ENCODE data around the gene HOXB2.

HOXB2 gene

GRCh38 chr17:48555258-48556228, 10.6 kb upstream of the HOXB2 start (continued):
- TF ChIP-seq, protein P1, sequence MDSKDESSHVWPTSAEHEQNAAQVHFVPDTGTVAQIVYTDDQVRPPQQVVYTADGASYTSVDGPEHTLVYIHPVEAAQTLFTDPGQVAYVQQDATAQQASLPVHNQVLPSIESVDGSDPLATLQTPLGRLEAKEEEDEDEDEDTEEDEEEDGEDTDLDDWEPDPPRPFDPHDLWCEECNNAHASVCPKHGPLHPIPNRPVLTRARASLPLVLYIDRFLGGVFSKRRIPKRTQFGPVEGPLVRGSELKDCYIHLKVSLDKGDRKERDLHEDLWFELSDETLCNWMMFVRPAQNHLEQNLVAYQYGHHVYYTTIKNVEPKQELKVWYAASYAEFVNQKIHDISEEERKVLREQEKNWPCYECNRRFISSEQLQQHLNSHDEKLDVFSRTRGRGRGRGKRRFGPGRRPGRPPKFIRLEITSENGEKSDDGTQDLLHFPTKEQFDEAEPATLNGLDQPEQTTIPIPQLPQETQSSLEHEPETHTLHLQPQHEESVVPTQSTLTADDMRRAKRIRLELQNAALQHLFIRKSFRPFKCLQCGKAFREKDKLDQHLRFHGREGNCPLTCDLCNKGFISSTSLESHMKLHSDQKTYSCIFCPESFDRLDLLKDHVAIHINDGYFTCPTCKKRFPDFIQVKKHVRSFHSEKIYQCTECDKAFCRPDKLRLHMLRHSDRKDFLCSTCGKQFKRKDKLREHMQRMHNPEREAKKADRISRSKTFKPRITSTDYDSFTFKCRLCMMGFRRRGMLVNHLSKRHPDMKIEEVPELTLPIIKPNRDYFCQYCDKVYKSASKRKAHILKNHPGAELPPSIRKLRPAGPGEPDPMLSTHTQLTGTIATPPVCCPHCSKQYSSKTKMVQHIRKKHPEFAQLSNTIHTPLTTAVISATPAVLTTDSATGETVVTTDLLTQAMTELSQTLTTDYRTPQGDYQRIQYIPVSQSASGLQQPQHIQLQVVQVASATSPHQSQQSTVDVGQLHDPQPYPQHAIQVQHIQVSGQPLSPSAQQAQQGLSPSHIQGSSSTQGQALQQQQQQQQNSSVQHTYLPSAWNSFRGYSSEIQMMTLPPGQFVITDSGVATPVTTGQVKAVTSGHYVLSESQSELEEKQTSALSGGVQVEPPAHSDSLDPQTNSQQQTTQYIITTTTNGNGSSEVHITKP (tag by site-specific recombination; IDR thresholded peaks at IDR 0.05): peak; percentile 100
- TF ChIP-seq ZSCAN30 (tag by site-specific recombination; IDR thresholded peaks at IDR 0.05): peak; percentile 62; the same call in 1 of the 2 replicates
- TF ChIP-seq ZNF660 (tag by site-specific recombination; IDR thresholded peaks at IDR 0.05): peak; percentile 79
- peak; percentile 86; the same call in 1 of the 2 replicates for TF ChIP-seq TSHZ1 (tag by site-specific recombination; IDR thresholded peaks at IDR 0.05; ENCODE audit: borderline replicate concordance)
- TF ChIP-seq, protein P2, sequence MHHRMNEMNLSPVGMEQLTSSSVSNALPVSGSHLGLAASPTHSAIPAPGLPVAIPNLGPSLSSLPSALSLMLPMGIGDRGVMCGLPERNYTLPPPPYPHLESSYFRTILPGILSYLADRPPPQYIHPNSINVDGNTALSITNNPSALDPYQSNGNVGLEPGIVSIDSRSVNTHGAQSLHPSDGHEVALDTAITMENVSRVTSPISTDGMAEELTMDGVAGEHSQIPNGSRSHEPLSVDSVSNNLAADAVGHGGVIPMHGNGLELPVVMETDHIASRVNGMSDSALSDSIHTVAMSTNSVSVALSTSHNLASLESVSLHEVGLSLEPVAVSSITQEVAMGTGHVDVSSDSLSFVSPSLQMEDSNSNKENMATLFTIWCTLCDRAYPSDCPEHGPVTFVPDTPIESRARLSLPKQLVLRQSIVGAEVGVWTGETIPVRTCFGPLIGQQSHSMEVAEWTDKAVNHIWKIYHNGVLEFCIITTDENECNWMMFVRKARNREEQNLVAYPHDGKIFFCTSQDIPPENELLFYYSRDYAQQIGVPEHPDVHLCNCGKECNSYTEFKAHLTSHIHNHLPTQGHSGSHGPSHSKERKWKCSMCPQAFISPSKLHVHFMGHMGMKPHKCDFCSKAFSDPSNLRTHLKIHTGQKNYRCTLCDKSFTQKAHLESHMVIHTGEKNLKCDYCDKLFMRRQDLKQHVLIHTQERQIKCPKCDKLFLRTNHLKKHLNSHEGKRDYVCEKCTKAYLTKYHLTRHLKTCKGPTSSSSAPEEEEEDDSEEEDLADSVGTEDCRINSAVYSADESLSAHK (tag by site-specific recombination; IDR thresholded peaks at IDR 0.05): peak; percentile 43; the same call in 1 of the 2 replicates
- TF ChIP-seq ZNF223 (tag by site-specific recombination; IDR thresholded peaks at IDR 0.05): no peak
- TF ChIP-seq, protein P3, sequence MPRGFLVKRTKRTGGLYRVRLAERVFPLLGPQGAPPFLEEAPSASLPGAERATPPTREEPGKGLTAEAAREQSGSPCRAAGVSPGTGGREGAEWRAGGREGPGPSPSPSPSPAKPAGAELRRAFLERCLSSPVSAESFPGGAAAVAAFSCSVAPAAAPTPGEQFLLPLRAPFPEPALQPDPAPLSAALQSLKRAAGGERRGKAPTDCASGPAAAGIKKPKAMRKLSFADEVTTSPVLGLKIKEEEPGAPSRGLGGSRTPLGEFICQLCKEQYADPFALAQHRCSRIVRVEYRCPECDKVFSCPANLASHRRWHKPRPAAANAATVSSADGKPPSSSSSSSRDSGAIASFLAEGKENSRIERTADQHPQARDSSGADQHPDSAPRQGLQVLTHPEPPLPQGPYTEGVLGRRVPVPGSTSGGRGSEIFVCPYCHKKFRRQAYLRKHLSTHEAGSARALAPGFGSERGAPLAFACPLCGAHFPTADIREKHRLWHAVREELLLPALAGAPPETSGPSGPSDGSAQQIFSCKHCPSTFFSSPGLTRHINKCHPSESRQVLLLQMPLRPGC (tag by site-specific recombination; IDR thresholded peaks at IDR 0.05): peak; percentile 31; the same call in 1 of the 2 replicates
- TF ChIP-seq CTCF (tag by site-specific recombination; IDR thresholded peaks at IDR 0.05): no peak
- no peak for TF ChIP-seq ZFP3 (tag by site-specific recombination; IDR thresholded peaks at IDR 0.05; ENCODE audit: low read depth)
- TF ChIP-seq ZFP37 (tag by site-specific recombination; IDR thresholded peaks at IDR 0.05): no peak
- 0 out of 2 replicates have a peak, but pooled peaks have one; percentile 31 for TF ChIP-seq ZNF449 (tag by site-specific recombination; IDR thresholded peaks at IDR 0.05)
- peak; percentile 79 for TF ChIP-seq GFI1B (tag by site-specific recombination; IDR thresholded peaks at IDR 0.05)
- TF ChIP-seq MZF1 (tag by site-specific recombination; IDR thresholded peaks at IDR 0.05; ENCODE audit: borderline replicate concordance): no peak; the same call in 1 of the 2 replicates
- TF ChIP-seq, protein P4, sequence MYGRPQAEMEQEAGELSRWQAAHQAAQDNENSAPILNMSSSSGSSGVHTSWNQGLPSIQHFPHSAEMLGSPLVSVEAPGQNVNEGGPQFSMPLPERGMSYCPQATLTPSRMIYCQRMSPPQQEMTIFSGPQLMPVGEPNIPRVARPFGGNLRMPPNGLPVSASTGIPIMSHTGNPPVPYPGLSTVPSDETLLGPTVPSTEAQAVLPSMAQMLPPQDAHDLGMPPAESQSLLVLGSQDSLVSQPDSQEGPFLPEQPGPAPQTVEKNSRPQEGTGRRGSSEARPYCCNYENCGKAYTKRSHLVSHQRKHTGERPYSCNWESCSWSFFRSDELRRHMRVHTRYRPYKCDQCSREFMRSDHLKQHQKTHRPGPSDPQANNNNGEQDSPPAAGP (tag by site-specific recombination; IDR thresholded peaks at IDR 0.05): no peak
- no peak for TF ChIP-seq ZNF610 (tag by site-specific recombination; IDR thresholded peaks at IDR 0.05; ENCODE audit: borderline replicate concordance)
- no peak for TF ChIP-seq ZFP69B (tag by site-specific recombination; IDR thresholded peaks at IDR 0.05)
- peak; percentile 98 for TF ChIP-seq PRDM1 (tag by site-specific recombination; IDR thresholded peaks at IDR 0.05)
- TF ChIP-seq ZNF600 (tag by site-specific recombination; IDR thresholded peaks at IDR 0.05): peak; percentile 90
- TF ChIP-seq MEIS1 (CRISPR knock-in tag; IDR thresholded peaks at IDR 0.05; ENCODE audit: borderline replicate concordance): peak; percentile 99
